Adrenal gland (tissue), 5 donors: ENCODE data around the gene ATP6V1C2.

Source experiments
- CTCF ChIP-seq, 6 experiments: fragments of 450-650 bp in 4 of 6; fragments of 200-600 bp in 2 of 6; sonication (generic) in 1 of 6; IDR thresholded peaks; 1 replicate in 5 of 6; 2 replicates in 1 of 6; pipeline versions ENCODE4 v1.5.1 to v1.8.0; 2016 to 2021; ENCODE audit warnings: antibody characterized with exemption in 6 of 6, mild to moderate bottlenecking in 2 of 6, moderate library complexity in 1 of 6
- POLR2A ChIP-seq, 2 donors: fragments of 450-650 bp; IDR thresholded peaks; one replicate each; pipeline ENCODE4 v1.6.1; 2017; ENCODE audit warnings: antibody characterized with exemption in 2 of 2, mild to moderate bottlenecking in 2 of 2, moderate library complexity in 1 of 2
- donor health status: DM: no; HTN: no; CAD: no.

- no peak for TF ChIP-seq CTCF (IDR thresholded peaks at IDR 0.05)
- TF ChIP-seq POLR2A (IDR thresholded peaks at IDR 0.05): no peak
Measured at GRCh38 chr2:10768063-10768507, 46.7 kb downstream of the ATP6V1C2 start.
